HFF-Myc (cell line): Measurements from ENCODE around the gene ADPRHL1.

Experiments used
- DNase-seq: peaks from one replicate; pipeline ENCODE4 v3.0.0-alpha.2; 2011; ENCODE audit warnings: low read depth; ENCODE audit errors: extremely low read depth
- H3K4me3 ChIP-seq: replicated peaks from 2 replicates; pipeline ENCODE4 v1.5.1; 2011; ENCODE audit warnings: low read depth, mild to moderate bottlenecking, control low read depth, low read length
- TF ChIP-seq, protein P1 (sequence below): IDR thresholded peaks from 2 replicates; pipeline ENCODE4 v1.5.1; 2012; ENCODE audit warnings: mild to moderate bottlenecking, low read depth, low read length, control low read depth; ENCODE audit errors: missing control alignments

Gene ADPRHL1

GRCh38 chr13:113420232-113420631, 33.1 kb downstream of the ADPRHL1 start:
- TF ChIP-seq, protein P1, sequence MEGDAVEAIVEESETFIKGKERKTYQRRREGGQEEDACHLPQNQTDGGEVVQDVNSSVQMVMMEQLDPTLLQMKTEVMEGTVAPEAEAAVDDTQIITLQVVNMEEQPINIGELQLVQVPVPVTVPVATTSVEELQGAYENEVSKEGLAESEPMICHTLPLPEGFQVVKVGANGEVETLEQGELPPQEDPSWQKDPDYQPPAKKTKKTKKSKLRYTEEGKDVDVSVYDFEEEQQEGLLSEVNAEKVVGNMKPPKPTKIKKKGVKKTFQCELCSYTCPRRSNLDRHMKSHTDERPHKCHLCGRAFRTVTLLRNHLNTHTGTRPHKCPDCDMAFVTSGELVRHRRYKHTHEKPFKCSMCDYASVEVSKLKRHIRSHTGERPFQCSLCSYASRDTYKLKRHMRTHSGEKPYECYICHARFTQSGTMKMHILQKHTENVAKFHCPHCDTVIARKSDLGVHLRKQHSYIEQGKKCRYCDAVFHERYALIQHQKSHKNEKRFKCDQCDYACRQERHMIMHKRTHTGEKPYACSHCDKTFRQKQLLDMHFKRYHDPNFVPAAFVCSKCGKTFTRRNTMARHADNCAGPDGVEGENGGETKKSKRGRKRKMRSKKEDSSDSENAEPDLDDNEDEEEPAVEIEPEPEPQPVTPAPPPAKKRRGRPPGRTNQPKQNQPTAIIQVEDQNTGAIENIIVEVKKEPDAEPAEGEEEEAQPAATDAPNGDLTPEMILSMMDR, result no peak
- H3K4me3 ChIP-seq, result no peak overlapping the region
- DNase-seq, result no peak

DNA sequence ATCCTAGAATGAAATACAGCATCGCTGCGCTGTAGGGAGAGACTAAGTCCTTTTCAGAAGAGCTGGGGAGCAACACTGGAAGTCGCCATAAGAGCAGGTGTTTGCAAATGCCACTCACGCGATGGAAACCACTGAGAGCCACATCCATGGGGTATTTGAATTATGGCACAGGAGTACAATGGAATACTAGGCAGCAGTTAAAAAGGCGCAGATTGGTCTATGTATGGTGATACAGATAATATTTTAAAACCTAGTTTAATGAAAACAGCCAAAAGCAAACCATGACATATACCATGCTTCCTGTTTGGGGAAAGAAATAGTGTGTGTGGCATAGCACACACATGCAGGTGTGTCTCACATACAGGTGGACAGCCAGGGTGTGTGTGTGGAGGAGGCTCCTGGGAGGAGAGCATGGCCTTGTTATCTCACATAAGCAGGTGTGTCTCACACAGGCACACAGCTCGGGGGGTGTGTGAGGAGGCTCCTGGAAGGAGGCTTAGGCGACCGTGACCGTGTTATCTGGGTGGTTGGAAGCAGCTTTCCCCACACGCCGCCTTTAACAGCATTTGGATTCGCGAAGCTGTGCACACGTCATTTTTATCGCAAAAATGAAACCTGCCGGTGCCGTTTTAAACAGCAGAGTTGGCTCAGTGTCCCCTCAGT, 33.6 kb downstream of the ADPRHL1 start:
- no peak for DNase-seq
- H3K4me3 ChIP-seq, result no peak overlapping the region
- TF ChIP-seq, protein P1, result no peak

DNA sequence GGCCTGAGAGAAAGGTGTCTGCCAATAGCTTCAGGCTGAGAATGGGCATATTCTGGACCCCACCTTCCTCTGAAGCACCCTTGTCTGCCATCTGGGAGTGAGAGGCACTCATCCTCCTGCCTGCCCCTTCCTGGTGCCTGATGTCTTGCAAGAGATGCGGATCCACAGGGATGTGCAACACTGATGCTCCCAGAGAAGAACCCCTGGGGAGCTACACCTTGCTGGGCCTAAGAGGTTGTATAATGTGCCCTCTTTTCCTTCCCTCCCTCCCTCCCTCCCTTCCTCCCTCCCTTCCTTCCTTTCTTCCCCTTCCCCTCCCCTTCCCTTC, 34.6 kb downstream of the ADPRHL1 start:
- DNase-seq, result no peak
- H3K4me3 ChIP-seq, result no peak overlapping the region
- TF ChIP-seq, protein P1, result no peak

- no peak overlapping the region for H3K4me3 ChIP-seq
- no peak for DNase-seq
- TF ChIP-seq, protein P1, result no peak
Measured at GRCh38 chr13:113417836-113418721, 35.2 kb downstream of the ADPRHL1 start.

- H3K4me3 ChIP-seq, result no peak overlapping the region
- TF ChIP-seq, protein P1, result no peak
- no peak for DNase-seq
Measured at GRCh38 chr13:113417008-113417751, 36.1 kb downstream of the ADPRHL1 start.

GRCh38 chr13:113415825-113416224, 37.5 kb downstream of the ADPRHL1 start:
- H3K4me3 ChIP-seq, result no peak overlapping the region
- TF ChIP-seq, protein P1, result no peak
- no peak for DNase-seq
